Caco-2 (cell line): ENCODE results near the gene UFD1. TPM values are rescaled to one million over a fixed set of nuclear protein-coding genes. Genes with fewer than 3 reads are reported as not detected.

Source experiments
- BruUV-seq: library from RNA; stranded (reverse); fragments of 400-500 nt; replicated peaks from 2 replicates; lab custom pipeline; 2021; lab: Mats Ljungman, UMichigan
- CTCF ChIA-PET: fragments of 300-600 bp; sonication (Branson Sonifier 250); formaldehyde crosslinking; loops from one replicate; lab custom pipeline; 2022; ENCODE audit warnings: antibody characterized with exemption; lab: Charles Lee
- POLR2A ChIA-PET: fragments of 300-600 bp; sonication (Branson Sonifier 250); formaldehyde crosslinking; loops from one replicate; lab custom pipeline; 2022; ENCODE audit warnings: antibody characterized with exemption; lab: Charles Lee
- DNase-seq, 2 experiments: peaks; one replicate each; pipeline versions ENCODE4 v3.0.0 to v3.0.0-alpha.2; 2020 to 2022
- H3K27me3 ChIP-seq: replicated peaks from 2 replicates; pipeline ENCODE4 v1.6.0; 2011; ENCODE audit warnings: low read length; ENCODE audit not compliant: control insufficient read depth, insufficient read depth
- H3K36me3 ChIP-seq: 2 replicates; pipeline ENCODE4 v1.5.1; 2011; ENCODE audit warnings: low read length; ENCODE audit not compliant: control insufficient read depth, insufficient read depth
- H3K4me1 ChIP-seq: fragments of 250-450 bp; sonication (Bioruptor Pico); 2 replicates; pipeline ENCODE4 v1.5.1; 2020; ENCODE audit warnings: mild to moderate bottlenecking
- H3K4me3 ChIP-seq: 2 replicates; pipeline ENCODE4 v1.5.1; 2011; ENCODE audit warnings: low read depth, mild to moderate bottlenecking, control low read depth, low read length
- H3K9me3 ChIP-seq: fragments of 250-450 bp; sonication (Bioruptor Pico); 2 replicates; pipeline ENCODE4 v1.5.1; 2020; ENCODE audit warnings: mild to moderate bottlenecking, moderate library complexity
- H3K27ac Mint-ChIP-seq: one replicate; pipeline ENCODE4 v1.8.0; 2022; ENCODE audit warnings: mixed read lengths; ENCODE audit not compliant: unreplicated experiment
- H3K27me3 Mint-ChIP-seq: one replicate; pipeline ENCODE4 v1.8.0; 2022; ENCODE audit warnings: mixed read lengths; ENCODE audit not compliant: insufficient read depth, unreplicated experiment
- H3K36me3 Mint-ChIP-seq: one replicate; pipeline ENCODE4 v1.8.0; 2022; ENCODE audit warnings: mild to moderate bottlenecking, mixed read lengths; ENCODE audit not compliant: insufficient read depth, unreplicated experiment
- H3K4me1 Mint-ChIP-seq: one replicate; pipeline ENCODE4 v1.8.0; 2022; ENCODE audit warnings: low read depth, mixed read lengths; ENCODE audit not compliant: unreplicated experiment
- H3K4me3 Mint-ChIP-seq: one replicate; pipeline ENCODE4 v1.8.0; 2022; ENCODE audit warnings: mild to moderate bottlenecking, moderate library complexity, mixed read lengths; ENCODE audit not compliant: unreplicated experiment
- H3K9me3 Mint-ChIP-seq: one replicate; pipeline ENCODE4 v1.8.0; 2022; ENCODE audit warnings: mixed read lengths; ENCODE audit not compliant: unreplicated experiment
- intact Hi-C: fragments of 100-400 bp; cut with micrococcal nuclease; formaldehyde crosslinking; loops from one replicate; pipeline ENCODE4 v1.10.0; 2022; ENCODE audit not compliant: unreplicated experiment
- total RNA-seq: library from RNA; stranded (reverse); gene quantifications from 2 replicates; pipeline ENCODE4 v1.2.3, GENCODE V29; 2022
- TF ChIP-seq, protein P1 (sequence below), 2 experiments: fragments of 200-600 bp in 1 of 2; IDR thresholded peaks; 1 replicate in 1 of 2; 2 replicates in 1 of 2; pipeline versions ENCODE4 v1.5.1 to v1.8.0; 2011 to 2022; ENCODE audit warnings: antibody characterized with exemption in 1 of 2, control low read depth in 1 of 2, inconsistent platforms in 1 of 2, low read depth in 1 of 2, low read length in 1 of 2, mild to moderate bottlenecking in 1 of 2, moderate library complexity in 1 of 2; ENCODE audit not compliant: insufficient read depth in 1 of 2, severe bottlenecking in 1 of 2, unreplicated experiment in 1 of 2

Gene UFD1
- total RNA-seq, 1 experiment from 2014 or later = 102 TPM

DNA sequence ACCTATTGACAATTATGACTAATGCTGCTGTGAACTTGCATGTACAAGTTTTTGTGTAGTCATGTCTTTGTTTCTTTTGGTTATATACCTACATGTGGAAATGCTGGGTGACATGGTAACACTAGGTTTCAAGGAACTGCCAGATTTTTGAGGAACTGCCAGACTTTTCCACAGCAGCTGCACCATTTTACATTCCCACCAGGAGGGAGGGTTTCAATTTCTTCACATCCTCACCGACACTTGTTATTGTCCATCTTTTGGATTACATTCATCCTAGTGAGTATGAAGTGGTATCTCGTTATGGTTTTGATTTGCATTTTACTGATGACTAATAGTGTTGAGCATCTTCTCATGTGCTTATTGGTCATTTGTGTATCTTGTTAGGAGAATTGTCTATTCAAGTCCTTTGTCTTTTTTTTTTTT, 31.9 kb upstream of the UFD1 start:
- Histone ChIP-seq H3K4me3 (no peak overlapping the region), H3K9me3 (no peaks in the 10 kb centered on the region), H3K4me1 (no peaks in the 10 kb centered on the region), H3K36me3 (no peaks in the 10 kb centered on the region), H3K27me3 (no peaks in the 10 kb centered on the region)
- no peaks in the 10 kb centered on the region for H3K4me1 Mint-ChIP-seq
- CTCF ChIA-PET = no interaction called here
- no peaks in the 10 kb centered on the region for H3K27me3 Mint-ChIP-seq
- no peak for DNase-seq
- TF ChIP-seq, protein P1, sequence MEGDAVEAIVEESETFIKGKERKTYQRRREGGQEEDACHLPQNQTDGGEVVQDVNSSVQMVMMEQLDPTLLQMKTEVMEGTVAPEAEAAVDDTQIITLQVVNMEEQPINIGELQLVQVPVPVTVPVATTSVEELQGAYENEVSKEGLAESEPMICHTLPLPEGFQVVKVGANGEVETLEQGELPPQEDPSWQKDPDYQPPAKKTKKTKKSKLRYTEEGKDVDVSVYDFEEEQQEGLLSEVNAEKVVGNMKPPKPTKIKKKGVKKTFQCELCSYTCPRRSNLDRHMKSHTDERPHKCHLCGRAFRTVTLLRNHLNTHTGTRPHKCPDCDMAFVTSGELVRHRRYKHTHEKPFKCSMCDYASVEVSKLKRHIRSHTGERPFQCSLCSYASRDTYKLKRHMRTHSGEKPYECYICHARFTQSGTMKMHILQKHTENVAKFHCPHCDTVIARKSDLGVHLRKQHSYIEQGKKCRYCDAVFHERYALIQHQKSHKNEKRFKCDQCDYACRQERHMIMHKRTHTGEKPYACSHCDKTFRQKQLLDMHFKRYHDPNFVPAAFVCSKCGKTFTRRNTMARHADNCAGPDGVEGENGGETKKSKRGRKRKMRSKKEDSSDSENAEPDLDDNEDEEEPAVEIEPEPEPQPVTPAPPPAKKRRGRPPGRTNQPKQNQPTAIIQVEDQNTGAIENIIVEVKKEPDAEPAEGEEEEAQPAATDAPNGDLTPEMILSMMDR (IDR thresholded peaks at IDR 0.05; ENCODE audit: insufficient read depth in 1 of 2, low read depth in 1 of 2, low read length in 1 of 2, severe bottlenecking in 1 of 2, unreplicated experiment in 1 of 2) = no peak
- intact Hi-C loops = no loop called here
- H3K4me3 Mint-ChIP-seq = no peak overlapping the region
- H3K27ac Mint-ChIP-seq = no peak overlapping the region
- BruUV-seq = no TSS peak
- H3K9me3 Mint-ChIP-seq = no peaks in the 10 kb centered on the region
- POLR2A ChIA-PET = no interaction called here
- H3K36me3 Mint-ChIP-seq = peaks cover 16% of the 10 kb centered on the region

DNA sequence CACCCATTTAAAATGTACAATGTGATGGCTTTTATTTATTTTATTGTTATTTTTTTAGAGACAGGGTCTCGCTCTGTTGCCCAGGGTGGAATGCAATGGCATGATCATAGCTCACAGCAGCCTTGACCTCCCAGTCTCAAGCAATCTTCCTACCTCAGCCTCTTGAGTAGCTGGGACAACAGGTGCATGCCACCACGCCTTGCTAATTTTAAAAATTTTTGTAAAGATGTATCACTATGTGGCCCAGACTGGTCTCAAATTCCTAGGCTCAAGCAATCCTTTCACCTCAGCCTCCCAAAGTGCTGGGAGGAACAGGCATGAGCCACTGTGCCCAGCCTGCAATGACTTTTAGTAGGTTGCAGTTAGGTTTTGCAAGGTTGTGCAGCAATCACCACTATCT, 30.9 kb upstream of the UFD1 start:
- no peak overlapping the region for H3K4me3 ChIP-seq
- Mint-ChIP-seq H3K9me3 (no peaks in the 10 kb centered on the region), H3K4me1 (no peaks in the 10 kb centered on the region), H3K36me3 (peaks cover 17% of the 10 kb centered on the region), H3K27ac (no peak overlapping the region), H3K27me3 (no peaks in the 10 kb centered on the region), H3K4me3 (no peak overlapping the region)
- no TSS peak for BruUV-seq
- ChIA-PET POLR2A (interaction anchor here (0.5 kb wide), 1 partner anchor 70 kb away, joined by 3 read pairs; no protein-coding TSS in a partner anchor), CTCF (no interaction called here)
- intact Hi-C loops = no loop called here
- DNase-seq = no peak
- no peaks in the 10 kb centered on the region for H3K36me3 ChIP-seq
- TF ChIP-seq, protein P1 (IDR thresholded peaks at IDR 0.05; ENCODE audit: insufficient read depth in 1 of 2, low read depth in 1 of 2, low read length in 1 of 2, severe bottlenecking in 1 of 2, unreplicated experiment in 1 of 2) = no peak
- H3K9me3 ChIP-seq = no peaks in the 10 kb centered on the region
- H3K27me3 ChIP-seq = no peaks in the 10 kb centered on the region
- no peaks in the 10 kb centered on the region for H3K4me1 ChIP-seq

DNA sequence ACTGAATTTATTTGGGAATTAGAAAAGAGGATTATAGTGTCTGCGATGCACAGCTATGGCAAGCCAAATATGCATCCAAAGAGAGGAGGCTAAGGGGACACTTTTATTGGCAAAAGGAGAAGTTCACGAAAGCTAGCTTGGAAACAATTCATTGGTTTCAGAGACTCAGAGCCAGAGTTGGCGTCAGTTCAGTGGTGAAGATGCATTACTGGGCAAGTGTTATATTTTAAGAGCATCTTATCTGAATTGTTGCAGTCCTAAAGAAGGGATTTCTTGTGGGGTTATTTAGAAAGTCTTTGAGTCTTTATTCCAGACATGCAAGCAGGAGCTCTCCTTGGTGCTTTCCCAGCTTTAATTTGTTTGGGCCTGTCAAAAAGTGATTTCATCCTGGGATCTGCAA, 30.2 kb upstream of the UFD1 start:
- no peaks in the 10 kb centered on the region for H3K27me3 ChIP-seq
- no peaks in the 10 kb centered on the region for H3K9me3 ChIP-seq
- intact Hi-C loops = no loop called here
- ChIA-PET POLR2A (interaction anchor here (0.5 kb wide), 1 partner anchor 70 kb away, joined by 3 read pairs; no protein-coding TSS in a partner anchor), CTCF (no interaction called here)
- no peak for DNase-seq
- peaks cover 17% of the 10 kb centered on the region for H3K36me3 Mint-ChIP-seq
- H3K9me3 Mint-ChIP-seq = no peaks in the 10 kb centered on the region
- no peak overlapping the region for H3K4me3 ChIP-seq
- no peaks in the 10 kb centered on the region for H3K36me3 ChIP-seq
- no TSS peak for BruUV-seq
- H3K4me3 Mint-ChIP-seq = no peak overlapping the region
- no peaks in the 10 kb centered on the region for H3K4me1 Mint-ChIP-seq
- TF ChIP-seq, protein P1 (IDR thresholded peaks at IDR 0.05; ENCODE audit: insufficient read depth in 1 of 2, low read depth in 1 of 2, low read length in 1 of 2, severe bottlenecking in 1 of 2, unreplicated experiment in 1 of 2) = no peak
- no peaks in the 10 kb centered on the region for H3K27me3 Mint-ChIP-seq
- no peak overlapping the region for H3K27ac Mint-ChIP-seq
- H3K4me1 ChIP-seq = no peaks in the 10 kb centered on the region
